Measurements from ENCODE around the gene NFIX.

DNA sequence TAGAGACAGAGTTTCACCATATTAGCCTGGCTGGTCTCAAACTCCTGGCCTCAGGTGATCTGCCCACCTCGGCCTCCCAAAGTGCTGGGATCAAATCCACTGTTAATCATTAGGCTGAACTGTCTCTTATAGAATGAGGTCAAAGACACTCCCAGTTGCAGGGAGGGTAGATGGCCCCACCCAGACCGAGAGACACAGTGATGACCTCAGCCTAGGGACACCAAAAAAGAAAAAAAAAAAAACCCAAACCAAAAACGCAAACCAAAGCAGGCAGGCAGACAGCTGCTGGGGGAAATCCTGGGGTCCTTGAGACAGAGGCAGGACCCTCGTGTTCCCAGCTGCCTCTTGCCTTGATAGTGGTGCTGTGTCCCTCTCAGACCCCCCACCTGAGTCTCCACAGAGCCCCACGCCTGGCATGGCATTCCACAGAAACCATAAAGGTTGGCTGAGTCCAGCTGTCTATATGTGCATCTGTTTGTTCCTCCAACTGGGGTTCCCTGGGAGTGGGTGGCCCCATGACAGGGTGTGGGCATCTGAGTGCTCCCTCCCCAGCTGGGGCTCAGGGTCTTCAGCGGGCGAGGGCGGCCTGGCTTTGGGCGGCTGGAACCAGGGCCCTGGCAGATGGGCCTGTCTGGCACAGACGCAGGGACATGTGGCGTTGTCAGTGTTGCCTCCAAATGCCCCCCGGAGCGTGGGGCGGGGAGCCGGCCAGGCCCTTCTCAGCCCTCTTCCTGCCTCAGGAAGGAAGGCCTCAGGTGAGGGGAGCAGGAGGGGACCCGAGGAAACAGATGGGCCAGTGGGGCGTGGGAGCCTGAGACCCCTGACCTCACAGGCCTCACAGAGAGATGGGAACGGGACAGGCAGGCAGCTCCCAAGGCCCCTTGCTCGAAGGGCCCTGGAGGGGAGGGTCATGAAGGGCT lies 20.7 kb upstream of the NFIX start:
- TF ChIP-seq, protein P1, sequence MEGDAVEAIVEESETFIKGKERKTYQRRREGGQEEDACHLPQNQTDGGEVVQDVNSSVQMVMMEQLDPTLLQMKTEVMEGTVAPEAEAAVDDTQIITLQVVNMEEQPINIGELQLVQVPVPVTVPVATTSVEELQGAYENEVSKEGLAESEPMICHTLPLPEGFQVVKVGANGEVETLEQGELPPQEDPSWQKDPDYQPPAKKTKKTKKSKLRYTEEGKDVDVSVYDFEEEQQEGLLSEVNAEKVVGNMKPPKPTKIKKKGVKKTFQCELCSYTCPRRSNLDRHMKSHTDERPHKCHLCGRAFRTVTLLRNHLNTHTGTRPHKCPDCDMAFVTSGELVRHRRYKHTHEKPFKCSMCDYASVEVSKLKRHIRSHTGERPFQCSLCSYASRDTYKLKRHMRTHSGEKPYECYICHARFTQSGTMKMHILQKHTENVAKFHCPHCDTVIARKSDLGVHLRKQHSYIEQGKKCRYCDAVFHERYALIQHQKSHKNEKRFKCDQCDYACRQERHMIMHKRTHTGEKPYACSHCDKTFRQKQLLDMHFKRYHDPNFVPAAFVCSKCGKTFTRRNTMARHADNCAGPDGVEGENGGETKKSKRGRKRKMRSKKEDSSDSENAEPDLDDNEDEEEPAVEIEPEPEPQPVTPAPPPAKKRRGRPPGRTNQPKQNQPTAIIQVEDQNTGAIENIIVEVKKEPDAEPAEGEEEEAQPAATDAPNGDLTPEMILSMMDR (conservative IDR thresholded peaks at IDR 0.05; ENCODE audit: low read depth in 2 of 2): no peak
- TF ChIP-seq EZH2 (IDR thresholded peaks at IDR 0.05; ENCODE audit: low read depth, unreplicated experiment): no peak
- no peak for TF ChIP-seq EZH2phosphoT487 (IDR thresholded peaks at IDR 0.05; ENCODE audit: unreplicated experiment)
- TF ChIP-seq ZNF331 (CRISPR knock-in tag; IDR thresholded peaks at IDR 0.05; ENCODE audit: low read depth): no peak

All from GM23338 (cell line).